SW 1271 (cell line): ENCODE results near the gene RIMBP2.

ENCODE experiments used
- DNase-seq, 2 experiments: peaks; one replicate each; lab custom pipeline; 2025; lab: John Stamatoyannopoulos, UW

RIMBP2 gene

GRCh38 chr12:130371296-130371695 is 344.8 kb downstream of the RIMBP2 start:
- DNase-seq = no peak

DNA sequence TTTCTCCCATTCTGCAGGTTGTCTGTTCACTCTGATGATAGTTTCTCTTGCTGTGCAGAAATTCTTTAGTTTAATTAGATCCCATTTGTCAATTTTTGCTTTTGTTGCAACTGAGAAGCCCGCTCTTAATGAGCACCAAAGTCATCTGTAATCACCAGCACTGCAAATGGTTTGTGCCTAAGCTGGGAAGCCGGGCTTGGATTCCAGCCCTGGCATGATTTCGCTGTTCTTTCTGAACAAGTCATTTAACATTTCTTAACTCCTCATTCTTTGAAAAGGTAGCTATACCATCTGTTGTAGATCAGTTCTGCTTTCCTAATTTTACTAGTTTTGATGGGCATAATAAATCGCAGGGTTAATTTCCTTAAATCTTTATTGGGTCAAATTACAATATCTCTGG is 346.3 kb downstream of the RIMBP2 start:
- DNase-seq = no peak

GRCh38 chr12:130367523-130367922 is 348.6 kb downstream of the RIMBP2 start:
- DNase-seq = no peak

GRCh38 chr12:130367003-130367402 is 349.1 kb downstream of the RIMBP2 start:
- DNase-seq = no peak

DNA sequence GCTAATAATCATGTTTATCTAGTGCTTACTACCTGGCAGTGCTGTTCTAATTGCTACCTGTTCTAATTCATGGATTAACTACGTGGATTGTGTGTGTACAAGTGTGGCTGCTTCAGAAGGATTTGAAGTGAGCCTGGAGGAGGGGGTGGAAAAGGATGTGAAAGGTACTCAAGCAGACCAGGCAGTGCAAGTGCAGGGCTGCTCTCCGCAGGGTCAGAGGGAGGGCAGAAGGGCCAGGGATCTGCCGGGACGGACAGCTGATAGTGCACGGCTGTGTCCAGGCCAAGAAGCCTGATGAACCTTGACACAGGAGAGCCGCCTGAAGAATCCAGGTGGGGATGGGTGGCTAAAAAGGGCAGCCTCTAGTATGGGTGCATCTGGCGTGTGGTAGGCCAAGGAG is 349.9 kb downstream of the RIMBP2 start:
- no peak for DNase-seq

DNA sequence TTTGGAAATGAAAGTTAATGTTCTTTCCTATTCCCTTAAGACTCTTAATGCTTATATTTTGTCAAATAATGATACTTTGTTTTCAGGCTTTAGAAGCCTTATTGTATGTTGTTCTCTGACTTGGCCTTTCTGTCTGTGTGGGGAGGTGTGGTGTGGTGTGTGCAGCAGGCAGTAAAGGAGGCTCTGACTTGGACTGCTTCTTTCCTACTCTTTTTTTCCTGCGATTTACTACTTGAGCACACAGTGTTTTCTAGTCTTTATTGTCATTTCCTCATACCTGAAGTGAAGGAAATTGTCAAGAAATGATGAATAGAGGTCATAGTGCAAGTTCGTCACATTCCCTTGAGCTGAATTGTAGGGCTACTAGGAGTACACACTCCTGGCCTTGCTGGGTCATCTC is 351.5 kb downstream of the RIMBP2 start:
- no peak for DNase-seq

DNA sequence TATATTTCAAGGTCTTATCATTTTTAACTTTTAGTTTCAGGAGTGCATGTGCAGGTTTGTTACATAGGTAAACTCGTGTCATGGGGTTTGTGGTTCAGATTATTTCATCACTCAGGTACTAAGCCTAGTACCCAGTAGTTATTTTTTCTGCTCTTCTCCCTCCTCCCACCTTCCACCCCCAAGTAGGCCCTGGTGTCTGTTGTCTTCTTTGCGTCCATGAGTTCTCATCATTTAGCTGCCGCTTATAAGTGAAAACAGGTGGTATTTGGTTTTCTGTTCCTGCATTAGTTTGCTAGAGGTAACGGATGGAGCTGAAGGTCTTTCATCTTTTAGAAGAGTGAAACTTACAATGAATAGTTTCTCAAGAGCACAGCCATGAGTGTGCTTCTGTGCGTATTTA is 354.0 kb downstream of the RIMBP2 start:
- no peak for DNase-seq

DNA sequence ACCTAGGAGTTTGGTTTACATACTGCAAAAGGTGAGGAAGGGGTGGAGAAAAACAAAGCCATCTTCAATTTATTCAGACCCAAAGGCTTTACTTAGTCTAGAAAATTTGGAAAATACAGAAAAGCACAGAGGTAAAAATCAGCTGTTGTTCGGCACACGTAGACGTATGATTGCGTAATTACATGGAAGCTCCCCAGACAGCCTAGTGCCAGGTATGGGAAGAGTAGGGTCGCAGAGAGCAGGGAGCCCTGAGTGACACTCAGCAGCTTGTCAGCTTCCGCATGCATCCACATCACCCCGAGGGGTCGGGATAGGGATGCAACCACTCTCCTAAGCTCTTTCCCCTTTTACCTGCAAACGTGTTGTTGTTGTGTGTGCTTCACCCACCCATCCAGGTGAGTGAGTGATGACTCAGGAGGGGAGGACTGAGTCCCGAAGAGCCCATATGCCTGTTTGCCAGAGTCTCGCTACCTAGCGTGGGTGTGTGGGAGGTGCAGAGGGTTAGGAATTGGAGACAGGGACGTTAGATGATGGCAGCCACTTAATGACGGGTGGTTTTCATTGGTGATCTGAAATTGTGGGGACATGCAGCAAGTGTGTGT is 358.3 kb downstream of the RIMBP2 start:
- no peak for DNase-seq

GRCh38 chr12:130357241-130357640 is 358.9 kb downstream of the RIMBP2 start:
- no peak for DNase-seq

DNA sequence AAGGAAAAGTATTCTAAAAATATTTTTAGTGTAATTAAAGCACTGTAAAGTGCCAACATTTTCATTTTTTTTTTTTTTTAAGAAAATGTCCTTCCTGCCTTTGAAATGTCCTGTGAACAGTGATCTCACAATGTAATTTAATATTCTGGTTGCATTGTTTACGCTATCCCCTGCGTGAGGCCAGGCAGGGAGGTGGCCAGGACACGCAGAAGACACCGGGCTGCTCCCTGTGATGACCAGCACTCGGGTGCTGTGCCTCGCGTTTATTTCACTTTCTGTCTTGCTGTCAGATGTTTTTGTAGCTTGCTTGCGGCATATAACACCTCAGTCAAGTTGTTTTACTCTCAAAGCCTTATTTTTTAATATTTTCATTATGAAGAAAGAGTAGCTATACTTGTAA is 359.9 kb downstream of the RIMBP2 start:
- no peak for DNase-seq

DNA sequence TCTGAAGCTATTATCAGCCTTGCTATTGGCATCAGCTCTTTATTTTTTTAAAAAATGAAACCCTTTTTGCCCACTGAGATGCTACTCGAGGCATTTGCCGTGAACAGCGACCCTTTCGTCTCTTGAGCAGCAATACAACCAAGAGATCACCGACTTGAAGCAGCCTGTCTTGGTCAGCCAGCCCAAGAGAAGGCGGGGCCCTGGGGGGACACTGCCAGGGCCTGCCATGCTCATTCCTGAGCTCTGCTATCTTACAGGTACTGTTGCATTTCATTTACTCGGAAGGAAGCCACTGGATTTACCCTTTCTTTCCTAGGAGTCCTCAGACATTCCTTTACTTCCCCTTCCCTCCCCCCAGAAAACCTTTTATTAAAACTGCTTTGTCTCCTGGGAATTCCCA is 361.7 kb downstream of the RIMBP2 start:
- no peak for DNase-seq

DNA sequence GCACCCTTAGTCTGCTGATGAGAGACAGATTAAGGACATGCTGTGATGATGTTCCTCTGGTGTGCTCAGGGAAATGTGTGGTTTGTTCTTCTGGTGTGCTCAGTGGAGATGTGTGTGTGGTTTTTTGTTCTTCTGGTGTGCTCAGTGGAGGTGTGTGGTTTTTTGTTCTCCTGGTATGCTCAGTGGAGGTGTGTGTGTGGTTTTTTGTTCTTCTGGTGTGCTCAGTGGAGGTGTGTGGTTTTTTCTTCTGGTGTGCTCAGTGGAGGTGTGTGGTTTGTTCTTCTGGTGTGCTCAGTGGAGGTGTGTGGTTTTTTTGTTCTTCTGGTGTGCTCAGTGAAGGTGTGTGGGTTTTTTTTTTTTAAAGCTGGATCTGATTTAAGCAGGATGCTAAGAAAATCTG is 363.0 kb downstream of the RIMBP2 start:
- DNase-seq = no peak

- DNase-seq = no peak
These were observed 364.8 kb downstream of the RIMBP2 start for GRCh38 chr12:130351326-130351725.

GRCh38 chr12:130350715-130351114 is 365.4 kb downstream of the RIMBP2 start:
- DNase-seq = no peak

DNA sequence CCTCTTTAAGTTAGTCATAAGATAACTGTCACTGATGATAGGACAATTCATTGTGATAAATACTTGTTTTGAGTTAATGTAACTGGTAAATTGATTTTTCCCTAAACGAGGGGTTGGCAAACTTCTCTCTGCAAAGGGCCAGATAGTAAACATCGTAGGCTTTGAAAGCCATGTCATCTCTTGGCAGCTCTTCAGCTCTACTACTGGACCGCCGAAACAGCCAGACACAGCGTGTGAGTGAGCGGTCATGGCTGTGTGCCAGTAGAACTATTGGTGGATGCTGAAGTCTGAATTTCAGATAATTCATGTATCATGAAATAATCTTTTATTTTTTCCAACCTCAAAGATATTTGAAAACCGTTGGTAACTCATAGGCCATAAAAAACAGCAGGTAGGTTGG is 368.5 kb downstream of the RIMBP2 start:
- DNase-seq = no peak
